Nephron (organoid): Measurements from ENCODE around the gene EFNB3.
A peak's percentile ranks its signal among the peaks of the same experiment; 100 is the strongest.

ENCODE experiments used
- H3K27ac Mint-ChIP-seq, 3 experiments: 2 replicates each; pipeline ENCODE4 v1.8.0; 2020; ENCODE audit warnings: mixed read lengths in 3 of 3, mild to moderate bottlenecking in 2 of 3, moderate library complexity in 1 of 3
- H3K27me3 Mint-ChIP-seq: 2 replicates; pipeline ENCODE4 v1.8.0; 2021; ENCODE audit warnings: low read depth, mild to moderate bottlenecking, moderate library complexity, mixed read lengths
- H3K36me3 Mint-ChIP-seq: 2 replicates; pipeline ENCODE4 v1.8.0; 2020; ENCODE audit warnings: low read depth, mixed read lengths
- H3K4me1 Mint-ChIP-seq: 2 replicates; pipeline ENCODE4 v1.8.0; 2020; ENCODE audit warnings: mixed read lengths
- H3K4me3 Mint-ChIP-seq, 3 experiments: 2 replicates each; pipeline ENCODE4 v1.8.0; 2020; ENCODE audit warnings: mild to moderate bottlenecking in 3 of 3, mixed read lengths in 3 of 3, moderate library complexity in 2 of 3
- H3K9me3 Mint-ChIP-seq: 2 replicates; pipeline ENCODE4 v1.8.0; 2020; ENCODE audit warnings: mixed read lengths
- TF ChIP-seq, protein P1 (sequence below), 3 experiments: fragments of 200-600 bp; sonication (generic); IDR thresholded peaks; one replicate each; pipeline ENCODE4 v1.5.0; 2021; ENCODE audit warnings: antibody characterized with exemption in 3 of 3; ENCODE audit not compliant: unreplicated experiment in 3 of 3

The EFNB3 gene

DNA sequence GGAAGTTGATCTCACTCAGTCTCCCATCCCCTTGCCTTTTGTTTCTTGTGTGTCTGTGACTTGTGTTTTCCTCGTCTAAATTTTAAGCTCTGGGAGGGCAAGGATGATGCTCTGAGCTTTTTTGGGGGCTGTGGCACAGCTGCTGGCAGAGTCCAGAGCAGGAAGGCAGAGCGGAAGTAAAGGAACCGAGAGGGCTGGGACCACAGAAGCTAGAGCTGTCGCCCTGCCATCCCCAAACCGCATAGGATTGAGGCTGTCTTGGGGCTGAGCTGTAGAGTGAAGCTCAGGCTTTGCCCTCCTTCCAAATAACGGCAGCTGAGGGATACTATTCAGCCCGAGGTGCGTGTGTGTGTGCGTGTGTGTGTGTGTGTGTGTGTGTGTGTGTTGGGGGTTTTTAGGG, 8.8 kb downstream of the EFNB3 start:
- Mint-ChIP-seq H3K4me1 (peaks cover 40% of the 10 kb centered on the region), H3K36me3 (peaks cover 13% of the 10 kb centered on the region), H3K9me3 (no peaks in the 10 kb centered on the region), H3K27me3 (peaks cover 67% of the 10 kb centered on the region), H3K27ac (peak overlapping the region; percentile 9 to 53 (median 36)), H3K4me3 (peak overlapping the region; percentile 64 to 72 (median 68))
- TF ChIP-seq, protein P1, sequence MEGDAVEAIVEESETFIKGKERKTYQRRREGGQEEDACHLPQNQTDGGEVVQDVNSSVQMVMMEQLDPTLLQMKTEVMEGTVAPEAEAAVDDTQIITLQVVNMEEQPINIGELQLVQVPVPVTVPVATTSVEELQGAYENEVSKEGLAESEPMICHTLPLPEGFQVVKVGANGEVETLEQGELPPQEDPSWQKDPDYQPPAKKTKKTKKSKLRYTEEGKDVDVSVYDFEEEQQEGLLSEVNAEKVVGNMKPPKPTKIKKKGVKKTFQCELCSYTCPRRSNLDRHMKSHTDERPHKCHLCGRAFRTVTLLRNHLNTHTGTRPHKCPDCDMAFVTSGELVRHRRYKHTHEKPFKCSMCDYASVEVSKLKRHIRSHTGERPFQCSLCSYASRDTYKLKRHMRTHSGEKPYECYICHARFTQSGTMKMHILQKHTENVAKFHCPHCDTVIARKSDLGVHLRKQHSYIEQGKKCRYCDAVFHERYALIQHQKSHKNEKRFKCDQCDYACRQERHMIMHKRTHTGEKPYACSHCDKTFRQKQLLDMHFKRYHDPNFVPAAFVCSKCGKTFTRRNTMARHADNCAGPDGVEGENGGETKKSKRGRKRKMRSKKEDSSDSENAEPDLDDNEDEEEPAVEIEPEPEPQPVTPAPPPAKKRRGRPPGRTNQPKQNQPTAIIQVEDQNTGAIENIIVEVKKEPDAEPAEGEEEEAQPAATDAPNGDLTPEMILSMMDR (IDR thresholded peaks at IDR 0.05; ENCODE audit: unreplicated experiment in 3 of 3) = no peak

GRCh38 chr17:7714721-7715594, 10.0 kb downstream of the EFNB3 start:
- H3K4me1 Mint-ChIP-seq = peaks cover 41% of the 10 kb centered on the region
- peaks cover 66% of the 10 kb centered on the region for H3K27me3 Mint-ChIP-seq
- H3K4me3 Mint-ChIP-seq = peak overlapping the region; percentile 59 to 75 (median 73)
- peaks cover 13% of the 10 kb centered on the region for H3K36me3 Mint-ChIP-seq
- TF ChIP-seq, protein P1 (IDR thresholded peaks at IDR 0.05; ENCODE audit: unreplicated experiment in 3 of 3) = no peak
- H3K27ac Mint-ChIP-seq = peak overlapping the region in 2 of 3 experiments; percentile 37 to 49
- no peaks in the 10 kb centered on the region for H3K9me3 Mint-ChIP-seq

DNA sequence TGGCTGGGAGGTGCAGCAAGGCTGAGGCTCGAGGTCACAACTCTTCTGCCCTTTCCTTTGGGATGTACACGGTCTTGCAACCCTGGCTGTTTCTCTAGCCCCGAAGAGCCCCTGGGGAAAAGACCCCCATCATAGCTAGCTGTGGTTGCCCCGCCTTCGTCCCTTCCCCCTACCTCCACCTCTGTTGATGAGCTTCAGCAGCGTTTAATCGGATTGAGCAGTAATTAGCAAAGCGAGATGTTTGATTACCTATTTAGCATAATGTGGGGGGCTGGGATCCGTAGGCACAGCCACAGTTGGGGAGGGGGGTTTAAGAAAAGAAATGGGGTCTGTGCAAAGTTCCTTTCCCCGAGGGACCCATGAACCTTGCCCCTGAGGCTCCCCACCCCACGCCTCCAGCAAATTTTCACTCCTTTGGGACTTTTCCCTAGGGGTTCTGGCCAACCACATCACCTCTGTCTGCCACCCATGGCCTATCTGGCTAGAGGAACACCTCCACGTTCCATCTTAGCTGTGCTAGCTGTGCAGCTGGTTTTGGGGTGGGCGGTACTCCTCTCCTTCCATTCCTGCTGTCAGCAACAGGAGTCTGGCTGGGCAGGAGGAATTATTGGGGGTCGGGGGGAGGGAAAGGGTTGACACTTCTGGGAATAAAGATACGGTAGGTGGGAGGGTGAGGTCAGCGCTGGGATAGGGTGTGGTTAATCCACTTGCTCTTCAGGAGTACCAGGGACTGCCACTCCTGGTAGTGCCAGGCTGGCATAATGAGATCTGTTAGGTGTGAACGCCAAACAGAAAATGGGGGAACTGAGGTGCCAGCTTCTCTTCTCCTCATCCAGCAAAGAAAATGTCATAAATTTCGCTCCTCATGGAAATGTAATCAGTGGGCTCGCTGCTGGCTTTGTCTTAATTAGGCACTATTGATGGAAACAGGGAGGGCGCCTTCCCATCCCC, 11.2 kb downstream of the EFNB3 start:
- Mint-ChIP-seq H3K4me1 (peaks cover 39% of the 10 kb centered on the region), H3K4me3 (peak overlapping the region; percentile 89 to 94 (median 92)), H3K36me3 (peaks cover 3% of the 10 kb centered on the region), H3K27me3 (peaks cover 66% of the 10 kb centered on the region), H3K27ac (peak overlapping the region; percentile 56 to 87 (median 84)), H3K9me3 (no peaks in the 10 kb centered on the region)
- TF ChIP-seq, protein P1 (IDR thresholded peaks at IDR 0.05; ENCODE audit: unreplicated experiment in 3 of 3) = no peak

DNA sequence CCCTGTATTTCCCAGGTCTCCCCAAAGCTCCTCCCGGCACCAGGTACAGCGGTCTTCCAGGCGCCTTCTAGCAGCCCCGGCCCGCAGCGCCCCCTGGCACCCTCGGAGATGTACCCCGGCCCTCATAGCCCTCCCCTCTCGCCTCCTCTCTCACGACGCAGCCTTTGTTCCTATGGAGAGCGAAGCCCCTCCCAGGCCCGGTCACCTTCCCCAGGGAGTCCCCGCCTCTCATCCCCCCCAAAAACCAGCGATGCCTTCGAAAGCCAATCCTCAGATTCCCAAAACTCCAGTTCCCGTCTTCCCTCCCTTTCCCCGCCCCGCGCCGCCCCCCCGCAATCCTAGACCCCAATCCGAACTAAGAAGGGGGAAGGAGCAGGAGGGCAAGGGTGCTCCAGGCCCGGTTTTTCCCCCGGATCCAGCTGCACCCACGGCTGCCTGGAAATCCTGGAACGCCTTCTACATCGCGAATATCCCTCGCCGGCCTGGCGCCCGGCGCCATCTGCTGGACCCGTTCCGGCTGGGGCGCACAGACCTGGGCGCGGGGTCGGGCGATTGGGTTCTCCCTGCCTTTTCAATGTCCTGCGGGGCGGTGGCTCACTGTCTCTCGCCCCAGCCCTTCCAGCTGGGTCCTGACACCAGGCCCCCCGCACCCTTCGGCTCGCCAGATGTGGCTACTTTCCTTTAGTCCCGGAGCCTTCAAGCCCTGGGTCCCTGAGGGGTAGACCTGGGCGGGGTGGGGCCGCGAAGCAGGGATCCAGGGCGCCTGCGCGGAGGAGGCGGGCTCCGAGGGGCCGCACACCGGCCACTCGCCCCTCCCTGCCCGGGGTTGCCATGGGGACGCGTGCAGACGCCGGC, 12.1 kb downstream of the EFNB3 start, which contains the start of gene DNAH2:
Gene DNAH2 (plus strand): TSS at position 844 of the 855 bp plus-strand sequence. CDS start 1,991 bp downstream, outside the sequence.
- no peaks in the 10 kb centered on the region for H3K36me3 Mint-ChIP-seq
- TF ChIP-seq, protein P1 (IDR thresholded peaks at IDR 0.05; ENCODE audit: unreplicated experiment in 3 of 3) = peak; percentile 27 to 34 (median 34)

GRCh38 chr17:7717756-7718350, 12.9 kb downstream of the EFNB3 start:
- Mint-ChIP-seq H3K36me3 (no peaks in the 10 kb centered on the region), H3K9me3 (no peaks in the 10 kb centered on the region), H3K27ac (peak overlapping the region in 2 of 3 experiments; percentile 73 to 84), H3K4me1 (peaks cover 28% of the 10 kb centered on the region), H3K4me3 (peak overlapping the region; percentile 89 to 94 (median 92)), H3K27me3 (peaks cover 56% of the 10 kb centered on the region)
- TF ChIP-seq, protein P1 (IDR thresholded peaks at IDR 0.05; ENCODE audit: unreplicated experiment in 3 of 3) = no peak

More for the DNA sequence above, 12.1 kb downstream of the EFNB3 start, which contains the start of gene DNAH2:
- Mint-ChIP-seq H3K9me3 (no peaks in the 10 kb centered on the region), H3K27ac (peak within 1 kb of the TSS; percentile 56 to 87 (median 84)), H3K4me3 (peak within 1 kb of the TSS; percentile 89 to 94 (median 92)), H3K4me1 (peaks cover 35% of the 10 kb centered on the region), H3K27me3 (peaks cover 63% of the 10 kb centered on the region)
